Activated CD8-positive, alpha-beta T cell treated with anti-CD3 and anti-CD28 coated beads for 36 hours (primary cell): ENCODE data around the gene PDE2A. TPM values are rescaled to one million over a fixed set of nuclear protein-coding genes. Genes with fewer than 3 reads are reported as not detected.

Experiments
- ATAC-seq: fragments of 200-7000 bp; cut with Tn5 transposase; one replicate; pipeline ENCODE4 v1.10.0; 2021; ENCODE audit warnings: mild to moderate bottlenecking, moderate library complexity
- CTCF ChIA-PET: fragments of 350-600 bp; sonication (Branson Sonifier 250); formaldehyde crosslinking; loops from one replicate; lab custom pipeline; 2021; ENCODE audit warnings: antibody characterized with exemption; lab: Charles Lee
- POLR2A ChIA-PET: fragments of 350-600 bp; sonication (Branson Sonifier 250); formaldehyde crosslinking; loops from one replicate; lab custom pipeline; 2021; ENCODE audit warnings: antibody characterized with exemption; lab: Charles Lee
- DNase-seq: peaks from one replicate; pipeline ENCODE4 v3.0.0-alpha.2; 2020
- H3K27ac Mint-ChIP-seq: one replicate; pipeline ENCODE4 v1.8.0; 2021; ENCODE audit warnings: mild to moderate bottlenecking, mixed read lengths
- H3K27me3 Mint-ChIP-seq: one replicate; pipeline ENCODE4 v1.8.0; 2021; ENCODE audit warnings: mixed read lengths
- H3K36me3 Mint-ChIP-seq: one replicate; pipeline ENCODE4 v1.8.0; 2021; ENCODE audit warnings: low read depth, mixed read lengths
- H3K4me1 Mint-ChIP-seq: one replicate; pipeline ENCODE4 v1.8.0; 2021; ENCODE audit warnings: low read depth, mixed read lengths
- H3K4me3 Mint-ChIP-seq: one replicate; pipeline ENCODE4 v1.8.0; 2021; ENCODE audit warnings: mild to moderate bottlenecking, moderate library complexity, mixed read lengths
- H3K9me3 Mint-ChIP-seq: one replicate; pipeline ENCODE4 v1.8.0; 2021; ENCODE audit warnings: mixed read lengths
- CTCF ChIP-seq: fragments of 200-600 bp; IDR thresholded peaks from one replicate; pipeline ENCODE4 v1.8.0; 2022; ENCODE audit warnings: antibody characterized with exemption, mild to moderate bottlenecking
- intact Hi-C: fragments of 100-400 bp; cut with micrococcal nuclease; formaldehyde crosslinking; loops from one replicate; pipeline ENCODE4 v1.10.0; 2022
- total RNA-seq, 2 experiments: library from RNA; stranded (reverse); gene quantifications; one replicate each; pipeline ENCODE4 v1.2.3, GENCODE V29; 2021

Gene PDE2A
- total RNA-seq, 2 experiments from 2014 or later, result 0.14 to 0.72 TPM

DNA sequence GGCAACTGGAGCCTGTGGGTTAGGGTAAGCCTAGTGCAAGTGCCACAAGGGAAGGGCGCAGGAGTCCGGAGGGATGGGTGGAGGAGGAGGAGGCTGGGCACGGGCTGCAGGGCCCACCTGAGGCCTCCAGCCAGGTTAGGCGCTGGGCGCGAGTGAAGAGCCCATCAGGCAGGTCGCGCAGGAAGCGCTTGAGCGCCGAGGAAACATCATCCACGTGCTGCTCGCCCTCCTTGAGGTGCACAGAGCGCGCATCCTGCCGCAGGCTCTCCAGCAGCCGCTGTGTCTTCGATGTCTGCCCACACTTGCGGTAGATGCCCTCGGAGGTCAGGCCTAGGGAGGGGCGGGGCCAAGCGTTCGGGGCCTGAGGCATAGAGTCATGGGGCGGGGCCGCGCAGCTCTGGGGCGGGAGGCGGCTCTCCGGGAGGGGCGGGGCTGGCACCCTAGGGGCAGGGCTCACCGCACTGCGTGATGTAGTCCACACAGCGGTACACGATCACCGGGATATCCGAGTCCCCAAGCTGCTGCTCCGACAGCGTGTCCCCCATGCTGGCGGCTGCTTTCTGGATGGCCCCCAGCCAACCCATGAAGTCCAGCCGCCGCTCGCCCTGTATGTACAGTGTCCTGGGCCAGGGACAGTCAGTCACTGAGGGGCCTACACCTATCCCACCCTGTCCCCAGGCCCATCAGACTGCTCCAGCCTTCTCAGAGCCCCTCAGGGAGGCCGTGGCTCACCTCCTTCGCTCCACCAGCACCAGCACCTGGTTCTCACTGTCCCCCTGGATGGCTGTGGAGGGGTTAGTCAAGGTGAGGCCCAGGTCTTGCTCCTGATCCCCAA is 22.9 kb upstream of the PDE2A start:
- CTCF ChIA-PET, result no interaction called here
- POLR2A ChIA-PET, result interaction anchor here (1.2 kb wide), 1 partner anchor 116 kb away, joined by 3 read pairs; no protein-coding TSS in a partner anchor
- H3K36me3 Mint-ChIP-seq, result peaks cover 35% of the 10 kb centered on the region

GRCh38 chr11:72695354-72695753 is 21.1 kb upstream of the PDE2A start:
- no peaks in the 10 kb centered on the region for H3K27me3 Mint-ChIP-seq
- DNase-seq (no peak), ATAC-seq (no peak)
- ChIA-PET POLR2A (no interaction called here), CTCF (no interaction called here)
- no peak overlapping the region for H3K4me3 Mint-ChIP-seq
- H3K4me1 Mint-ChIP-seq, result no peaks in the 10 kb centered on the region
- TF ChIP-seq CTCF, result no peak
- peaks cover 28% of the 10 kb centered on the region for H3K36me3 Mint-ChIP-seq
- intact Hi-C loops, result no loop called here
- H3K27ac Mint-ChIP-seq, result no peak overlapping the region
- no peaks in the 10 kb centered on the region for H3K9me3 Mint-ChIP-seq

More for the DNA sequence above, 22.9 kb upstream of the PDE2A start:
- Mint-ChIP-seq H3K9me3 (no peaks in the 10 kb centered on the region), H3K27ac (no peak overlapping the region), H3K4me3 (no peak overlapping the region), H3K4me1 (no peaks in the 10 kb centered on the region), H3K27me3 (no peaks in the 10 kb centered on the region)
- DNase-seq (no peak), ATAC-seq (peak; percentile 42)
- intact Hi-C loops, result no loop called here
- no peak for TF ChIP-seq CTCF

- ChIA-PET POLR2A (no interaction called here), CTCF (interaction anchor here (0.9 kb wide), 1 partner anchor 9 kb away, joined by 7 read pairs; no protein-coding TSS in a partner anchor)
- Mint-ChIP-seq H3K27ac (no peak overlapping the region), H3K4me1 (no peaks in the 10 kb centered on the region), H3K9me3 (no peaks in the 10 kb centered on the region), H3K27me3 (no peaks in the 10 kb centered on the region), H3K4me3 (no peak overlapping the region), H3K36me3 (peaks cover 25% of the 10 kb centered on the region)
- TF ChIP-seq CTCF, result no peak
- intact Hi-C loops, result no loop called here
- ATAC-seq (no peak), DNase-seq (no peak)
Observed at GRCh38 chr11:72693271-72693968, 19.2 kb upstream of the PDE2A start.

DNA sequence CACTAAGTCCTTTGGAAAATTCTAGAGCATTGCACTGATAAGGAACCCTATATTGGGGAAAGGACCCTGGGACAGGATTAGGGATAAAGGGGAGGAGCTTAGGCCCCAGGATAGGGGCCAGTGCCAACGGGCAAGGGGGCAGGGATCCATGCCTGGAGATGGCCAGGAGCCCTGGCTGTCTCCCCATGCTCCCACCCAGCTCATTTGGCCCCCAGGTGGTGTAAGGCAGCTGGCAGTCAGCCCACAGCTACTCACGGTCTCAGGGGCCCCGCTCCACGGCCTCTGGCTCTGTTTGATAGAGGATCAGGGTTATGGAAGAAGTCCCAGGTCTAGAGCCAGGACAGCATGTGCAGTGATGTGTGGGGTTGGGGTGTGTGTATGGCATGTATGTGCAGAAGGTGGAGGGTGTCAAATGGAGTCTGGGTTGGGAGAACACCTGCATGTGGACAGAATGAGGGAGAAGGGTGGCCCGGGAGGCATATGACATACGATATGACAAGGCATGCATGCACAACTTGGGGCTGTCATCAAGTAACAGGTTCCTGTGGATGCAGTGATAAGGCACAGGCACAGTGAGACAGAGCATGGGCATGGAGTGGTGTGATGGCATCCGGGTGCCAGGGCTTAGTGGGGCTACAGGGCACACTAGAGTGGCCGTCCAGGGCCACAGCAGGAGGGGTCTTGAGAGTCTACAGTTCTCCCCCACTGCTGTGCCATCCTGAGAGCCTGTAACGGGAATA is 18.4 kb upstream of the PDE2A start:
- no peaks in the 10 kb centered on the region for H3K4me1 Mint-ChIP-seq
- ChIA-PET CTCF (interaction anchor here (0.9 to 1.5 kb wide), 2 partner anchors 8 to 101 kb away, joined by 4 to 7 read pairs; partner anchors contain the start of gene STARD10), POLR2A (interaction anchor here (0.6 kb wide), 1 partner anchor 198 kb away, joined by 4 read pairs; no protein-coding TSS in a partner anchor)
- H3K36me3 Mint-ChIP-seq, result peaks cover 25% of the 10 kb centered on the region
- intact Hi-C loops, result no loop called here
- H3K9me3 Mint-ChIP-seq, result no peaks in the 10 kb centered on the region
- no peak overlapping the region for H3K27ac Mint-ChIP-seq
- ATAC-seq (no peak), DNase-seq (no peak)
- no peak overlapping the region for H3K4me3 Mint-ChIP-seq
- no peaks in the 10 kb centered on the region for H3K27me3 Mint-ChIP-seq
- no peak for TF ChIP-seq CTCF
